Measurements from ENCODE around the gene ABR. TPM values are rescaled to one million over a fixed set of nuclear protein-coding genes. Genes with fewer than 3 reads are reported as not detected.
"Not testable (repeated sequence)": the region's sequence is repeated elsewhere in the genome, so short reads cannot be mapped to it uniquely, and the experiment has no call there.

ABR gene
- total and polyA plus RNA-seq, 2 of the 8 experiments (the other 6 are each of a cell fraction or from before 2014, with no cell fraction given), result 44.8 to 47.2 TPM

- TF ChIP-seq GABPA (IDR thresholded peaks at IDR 0.05; ENCODE audit: borderline replicate concordance, insufficient read depth, low read length), result 0 out of 2 replicates have a peak, but pooled peaks have one; percentile 6
- TF ChIP-seq BRCA1 (IDR thresholded peaks at IDR 0.05; ENCODE audit: low read depth, low read length), result no peak
These were observed 57.0 kb downstream of the ABR start (continued) for GRCh38 chr17:1122533-1123392.

- not testable (repeated sequence) for H3K27me3 ChIP-seq (replicated peaks in 1 of 4; ENCODE audit: control insufficient read depth in 3 of 4, extremely low read depth in 1 of 4, insufficient read depth in 3 of 4, low read length in 3 of 4)
These were observed 58.4 kb downstream of the ABR start for GRCh38 chr17:1121442-1121817.

More at GRCh38 chr17:1121442-1121817, 58.4 kb downstream of the ABR start:
- not testable (repeated sequence) for H3K23me2 ChIP-seq (ENCODE audit: low read depth, low read length); H2BK12ac ChIP-seq (ENCODE audit: low read depth, low read length); H3K4ac ChIP-seq (replicated peaks; ENCODE audit: insufficient read length, low read depth, low read length); H3K56ac ChIP-seq (replicated peaks; ENCODE audit: insufficient read length, low read depth, low read length); H4K20me1 ChIP-seq (replicated peaks in 1 of 2; ENCODE audit: control insufficient read depth in 1 of 2, insufficient read depth in 2 of 2, low read length in 2 of 2); H3K36me3 ChIP-seq (ENCODE audit: control insufficient read depth in 2 of 4, insufficient read depth in 4 of 4, low read length in 3 of 4); H3K9ac ChIP-seq (replicated peaks in 1 of 4; ENCODE audit: extremely low read depth in 1 of 4, low read depth in 3 of 4, low read length in 3 of 4); DNase-seq (ENCODE audit: low read depth in 1 of 2, low spot score in 2 of 2); H3K4me3 ChIP-seq (ENCODE audit: extremely low read depth in 1 of 4, insufficient read depth in 2 of 4, low read depth in 3 of 4, low read length in 4 of 4); H3K18ac ChIP-seq (ENCODE audit: extremely low read depth, low read length); H4K5ac ChIP-seq (ENCODE audit: insufficient read length, low read depth, low read length); H3K79me1 ChIP-seq (ENCODE audit: low read depth, low read length); H3K27ac ChIP-seq (ENCODE audit: low read depth, low read length); H2AFZ ChIP-seq (ENCODE audit: low read length); H2BK120ac ChIP-seq (replicated peaks; ENCODE audit: low read depth, low read length); H2BK5ac ChIP-seq (ENCODE audit: low read depth, low read length); H4K91ac ChIP-seq (replicated peaks; ENCODE audit: insufficient read length, low read length); H3K9me3 ChIP-seq (ENCODE audit: insufficient read depth in 2 of 2, low read depth in 1 of 2, low read length in 1 of 2); H2BK20ac ChIP-seq (ENCODE audit: low read length); H2BK15ac ChIP-seq (ENCODE audit: low read length); H3K4me1 ChIP-seq (replicated peaks in 1 of 4; ENCODE audit: control insufficient read depth in 3 of 4, insufficient read depth in 4 of 4, low read length in 3 of 4); H3K14ac ChIP-seq (ENCODE audit: insufficient read length); H3K23ac ChIP-seq (ENCODE audit: insufficient read length); FAIRE-seq; H3K4me2 ChIP-seq (ENCODE audit: insufficient read depth in 1 of 2, low read depth in 2 of 2, low read length in 2 of 2); H3K79me2 ChIP-seq (ENCODE audit: control insufficient read depth in 1 of 2, insufficient read depth in 2 of 2, low read length in 2 of 2); H2AK5ac ChIP-seq (ENCODE audit: low read depth, low read length)
- ChIA-PET POLR2A (ENCODE audit: partially characterized antibody) (interaction anchor here (1.2 kb wide), 1 partner anchor 12 kb away, joined by 3 read pairs; no protein-coding TSS in a partner anchor), CTCF (ENCODE audit: partially characterized antibody) (interaction anchor here (1.3 to 8.5 kb wide), 18 partner anchors 8 to 211 kb away, joined by 3 to 178 read pairs (median 8); no protein-coding TSS in a partner anchor)
- 75% methylated on average over 1 of the region's 1 CpG; no CpG with 5 or more reads in 1 of the 2 experiments for WGBS, 2 experiments (ENCODE audit: extremely low coverage in 1 of 2, insufficient coverage in 1 of 2, insufficient read length in 1 of 2, insufficient replicate concordance in 2 of 2, low coverage in 1 of 2, low lambda C conversion rate in 2 of 2, missing lambda C conversion rate in 1 of 2)
- H4K8ac ChIP-seq (ENCODE audit: extremely low read depth, insufficient read depth, low read length), result peak overlapping the region; percentile 68; the same call in 1 of the 2 replicates
